Progenitor cell of endocrine pancreas (in vitro differentiated cells): ENCODE data around the gene ING1. TPM values are rescaled to one million over a fixed set of nuclear protein-coding genes. Genes with fewer than 3 reads are reported as not detected.

Experiments used
- DNase-seq: peaks from one replicate; pipeline ENCODE4 v3.0.0; 2021; ENCODE audit warnings: low spot score; ENCODE audit not compliant: unreplicated experiment
- H3K27ac Mint-ChIP-seq: 2 replicates; pipeline ENCODE4 v1.8.0; 2021; ENCODE audit warnings: mild to moderate bottlenecking, moderate library complexity, mixed read lengths
- H3K27me3 Mint-ChIP-seq: 2 replicates; pipeline ENCODE4 v1.8.0; 2021; ENCODE audit warnings: mixed read lengths
- H3K36me3 Mint-ChIP-seq: 2 replicates; pipeline ENCODE4 v1.8.0; 2022; ENCODE audit warnings: mixed read lengths; ENCODE audit not compliant: insufficient read depth
- H3K4me1 Mint-ChIP-seq: 2 replicates; pipeline ENCODE4 v1.8.0; 2021; ENCODE audit warnings: low read depth, mixed read lengths
- H3K4me3 Mint-ChIP-seq: 2 replicates; pipeline ENCODE4 v1.8.0; 2021; ENCODE audit warnings: low read depth, mild to moderate bottlenecking, moderate library complexity, mixed read lengths
- H3K9me3 Mint-ChIP-seq: 2 replicates; pipeline ENCODE4 v1.8.0; 2021; ENCODE audit warnings: low read depth, mixed read lengths
- total RNA-seq: library from RNA; stranded (reverse); gene quantifications from 2 replicates; pipeline ENCODE4 v1.2.1, GENCODE V29; 2021
- TF ChIP-seq, protein P1 (sequence below): fragments of 200-600 bp; sonication (generic); IDR thresholded peaks from one replicate; pipeline ENCODE4 v1.5.0; 2021; ENCODE audit warnings: antibody characterized with exemption, mild to moderate bottlenecking; ENCODE audit not compliant: unreplicated experiment

ING1 gene
- total RNA-seq, 1 donor from 2014 or later: 20.7 TPM

GRCh38 chr13:110705826-110706569 is 7.5 kb upstream of the ING1 start, which contains the start of gene CARS2:
TSS of gene CARS2 (minus strand) at chr13:110706116. CDS start at chr13:110706093, 23 bp downstream.
- Mint-ChIP-seq H3K27me3 (no peaks in the 10 kb centered on the region), H3K4me3 (peak within 1 kb of the TSS; percentile 90), H3K4me1 (peaks cover 29% of the 10 kb centered on the region), H3K27ac (peak within 1 kb of the TSS; percentile 91), H3K9me3 (no peaks in the 10 kb centered on the region), H3K36me3 (peaks cover 9% of the 10 kb centered on the region)
- TF ChIP-seq, protein P1, sequence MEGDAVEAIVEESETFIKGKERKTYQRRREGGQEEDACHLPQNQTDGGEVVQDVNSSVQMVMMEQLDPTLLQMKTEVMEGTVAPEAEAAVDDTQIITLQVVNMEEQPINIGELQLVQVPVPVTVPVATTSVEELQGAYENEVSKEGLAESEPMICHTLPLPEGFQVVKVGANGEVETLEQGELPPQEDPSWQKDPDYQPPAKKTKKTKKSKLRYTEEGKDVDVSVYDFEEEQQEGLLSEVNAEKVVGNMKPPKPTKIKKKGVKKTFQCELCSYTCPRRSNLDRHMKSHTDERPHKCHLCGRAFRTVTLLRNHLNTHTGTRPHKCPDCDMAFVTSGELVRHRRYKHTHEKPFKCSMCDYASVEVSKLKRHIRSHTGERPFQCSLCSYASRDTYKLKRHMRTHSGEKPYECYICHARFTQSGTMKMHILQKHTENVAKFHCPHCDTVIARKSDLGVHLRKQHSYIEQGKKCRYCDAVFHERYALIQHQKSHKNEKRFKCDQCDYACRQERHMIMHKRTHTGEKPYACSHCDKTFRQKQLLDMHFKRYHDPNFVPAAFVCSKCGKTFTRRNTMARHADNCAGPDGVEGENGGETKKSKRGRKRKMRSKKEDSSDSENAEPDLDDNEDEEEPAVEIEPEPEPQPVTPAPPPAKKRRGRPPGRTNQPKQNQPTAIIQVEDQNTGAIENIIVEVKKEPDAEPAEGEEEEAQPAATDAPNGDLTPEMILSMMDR: peak; percentile 14
- peak; percentile 92 for DNase-seq

DNA sequence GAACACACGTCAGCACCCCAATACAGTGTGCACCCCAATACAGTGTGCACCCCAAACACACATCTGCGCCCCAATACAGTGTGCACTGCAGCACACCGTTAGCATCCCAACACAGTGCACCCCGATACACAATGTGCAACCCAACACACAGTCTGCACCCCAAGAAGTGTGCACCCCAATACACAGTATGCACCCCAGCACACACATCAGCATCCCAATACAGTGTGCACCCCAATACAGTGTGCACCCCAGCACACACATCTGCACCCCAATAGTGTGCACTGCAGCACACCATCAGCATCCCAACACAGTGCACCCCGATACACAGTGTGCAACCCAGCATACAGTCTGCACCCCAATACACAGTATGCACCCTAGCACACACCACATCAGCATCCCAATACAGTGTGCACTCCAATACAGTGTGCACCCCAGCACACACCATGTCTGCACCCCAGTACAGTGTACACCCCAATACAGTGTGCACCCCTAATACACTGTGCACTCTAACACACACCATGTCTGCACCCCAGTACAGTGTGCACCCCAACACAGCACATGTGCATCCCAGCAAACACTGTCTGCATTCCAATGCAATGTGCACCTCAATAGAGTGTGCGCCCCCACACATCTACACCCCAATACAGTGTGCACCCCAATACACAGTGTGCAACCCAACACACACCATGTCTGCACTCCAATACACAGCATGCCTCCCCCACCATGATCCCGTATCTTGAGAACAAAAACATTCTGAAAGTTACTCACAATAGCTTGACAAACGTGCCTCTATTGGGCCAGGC is 6.7 kb upstream of the ING1 start:
- peaks cover 34% of the 10 kb centered on the region for H3K4me1 Mint-ChIP-seq
- no peaks in the 10 kb centered on the region for H3K9me3 Mint-ChIP-seq
- TF ChIP-seq, protein P1: no peak
- peak overlapping the region; percentile 90 for H3K27ac Mint-ChIP-seq
- no peak for DNase-seq
- peak overlapping the region; percentile 73 for H3K4me3 Mint-ChIP-seq
- H3K36me3 Mint-ChIP-seq: peaks cover 5% of the 10 kb centered on the region
- no peaks in the 10 kb centered on the region for H3K27me3 Mint-ChIP-seq

DNA sequence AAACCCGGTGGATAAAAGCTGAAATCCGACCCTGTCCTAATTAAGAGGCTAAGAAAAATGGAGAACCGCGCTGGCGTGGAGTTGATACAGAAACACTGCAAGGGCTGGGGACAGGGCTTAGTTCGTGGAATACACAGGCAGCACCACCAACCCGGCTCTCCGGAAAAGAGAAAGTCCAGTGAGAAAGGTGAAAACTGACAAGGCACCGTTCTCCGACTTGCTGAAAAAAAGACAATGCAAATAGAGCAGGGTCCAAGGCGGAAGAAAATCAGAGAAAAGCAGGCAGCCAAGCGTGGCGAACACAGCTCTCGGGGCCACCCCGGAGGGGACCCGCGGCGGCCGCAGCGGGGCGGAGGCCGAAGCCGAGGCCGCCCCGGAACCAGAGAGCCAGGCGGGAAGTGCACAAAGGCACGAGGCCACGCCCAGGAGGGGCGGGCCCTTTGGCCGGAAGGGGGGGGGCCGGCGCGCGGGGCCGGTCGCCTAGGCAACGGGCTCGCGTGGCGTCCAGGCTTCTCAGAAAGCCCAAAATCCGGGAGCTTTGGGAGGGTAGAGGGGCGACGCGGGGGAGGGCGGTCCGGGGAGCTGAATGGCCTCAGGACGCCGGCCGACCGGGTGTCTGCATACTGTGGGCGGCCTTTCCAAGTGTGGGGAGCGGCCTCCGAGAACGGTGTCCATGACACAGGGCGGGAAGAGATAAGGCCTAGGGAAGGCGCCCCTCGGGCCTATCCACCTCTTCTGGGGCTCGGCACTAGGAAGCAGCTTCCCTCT is 1.2 kb upstream of the ING1 start:
- Mint-ChIP-seq H3K27me3 (no peaks in the 10 kb centered on the region), H3K4me3 (peak overlapping the region; percentile 95), H3K9me3 (no peaks in the 10 kb centered on the region), H3K27ac (peak overlapping the region; percentile 100), H3K4me1 (peaks cover 12% of the 10 kb centered on the region), H3K36me3 (no peaks in the 10 kb centered on the region)
- DNase-seq: peak; percentile 78
- TF ChIP-seq, protein P1: no peak

- DNase-seq: peak; percentile 99
- TF ChIP-seq, protein P1: no peak
- H3K4me3 Mint-ChIP-seq: peak overlapping the region; percentile 95
Observed at GRCh38 chr13:110712849-110713641, 455 bp upstream of the ING1 start.

More at GRCh38 chr13:110712849-110713641, 455 bp upstream of the ING1 start:
- Mint-ChIP-seq H3K4me1 (peaks cover 19% of the 10 kb centered on the region), H3K36me3 (no peaks in the 10 kb centered on the region), H3K27me3 (no peaks in the 10 kb centered on the region), H3K27ac (peak overlapping the region; percentile 100), H3K9me3 (no peaks in the 10 kb centered on the region)
